Activated CD8-positive, alpha-beta memory T cell treated with anti-CD3 and anti-CD28 coated beads, Interleukin-2, amount 10 ng/mL, durations not matched to agents 7 days and 5 days (primary cell): ENCODE results near the gene COPS9. TPM values are rescaled to one million over a fixed set of nuclear protein-coding genes. Genes with fewer than 3 reads are reported as not detected.
A peak's percentile ranks its signal among the peaks of the same experiment; 100 is the strongest.

Experiments used
- ATAC-seq: fragments of 150-1000 bp; cut with Tn5 transposase; one replicate; pipeline ENCODE4 v1.10.0; 2021; ENCODE audit warnings: moderate library complexity
- CTCF ChIA-PET: fragments of 350-600 bp; sonication (Branson Sonifier 250); formaldehyde crosslinking; loops from one replicate; lab custom pipeline; 2021; ENCODE audit warnings: antibody characterized with exemption; lab: Charles Lee
- DNase-seq: peaks from one replicate; pipeline ENCODE4 v3.0.0-alpha.2; 2020
- H3K27ac Mint-ChIP-seq: one replicate; pipeline ENCODE4 v1.8.0; 2021; ENCODE audit warnings: mild to moderate bottlenecking, mixed read lengths
- H3K27me3 Mint-ChIP-seq: one replicate; pipeline ENCODE4 v1.8.0; 2021; ENCODE audit warnings: mixed read lengths
- H3K36me3 Mint-ChIP-seq: one replicate; pipeline ENCODE4 v1.8.0; 2021; ENCODE audit warnings: mild to moderate bottlenecking, mixed read lengths
- H3K4me1 Mint-ChIP-seq: one replicate; pipeline ENCODE4 v1.8.0; 2021; ENCODE audit warnings: mixed read lengths
- H3K4me3 Mint-ChIP-seq: one replicate; pipeline ENCODE4 v1.8.0; 2021; ENCODE audit warnings: mild to moderate bottlenecking, moderate library complexity, mixed read lengths
- H3K9me3 Mint-ChIP-seq: one replicate; pipeline ENCODE4 v1.8.0; 2022; ENCODE audit warnings: low read depth, mixed read lengths
- total RNA-seq, 2 experiments: library from RNA; stranded (reverse); gene quantifications; one replicate each; pipeline ENCODE4 v1.2.3, GENCODE V29; 2021

The COPS9 gene
- total RNA-seq, 2 experiments from 2014 or later = 80.4 to 112 TPM

DNA sequence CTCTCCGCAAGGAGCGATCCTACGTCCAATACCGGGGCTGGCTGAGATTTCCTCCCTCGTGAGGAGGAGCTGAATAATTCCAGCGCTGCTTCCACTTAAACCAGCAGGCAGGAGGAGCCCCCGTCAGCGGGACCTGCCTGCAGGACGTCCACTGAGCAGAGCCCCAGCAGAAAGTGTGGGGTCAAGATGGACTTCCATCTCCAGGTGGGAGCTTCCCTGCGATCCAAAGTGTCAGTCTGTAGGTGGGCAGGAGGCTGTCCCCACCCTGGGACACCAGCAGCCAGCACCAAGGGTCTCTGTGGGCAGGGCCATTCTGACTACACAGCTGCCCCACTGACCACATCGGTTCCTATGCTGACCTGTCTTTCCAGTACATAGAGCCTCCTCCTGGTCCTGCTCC, 4.8 kb upstream of the COPS9 start:
- H3K27ac Mint-ChIP-seq = no peak overlapping the region
- ATAC-seq (no peak), DNase-seq (no peak)
- peaks cover 4% of the 10 kb centered on the region for H3K4me1 Mint-ChIP-seq
- CTCF ChIA-PET = interaction anchor here (1.1 to 7.0 kb wide), 3 partner anchors 10 to 119 kb away, joined by 3 to 90 read pairs (median 3); no protein-coding TSS in a partner anchor
- no peaks in the 10 kb centered on the region for H3K36me3 Mint-ChIP-seq
- no peak overlapping the region for H3K4me3 Mint-ChIP-seq
- H3K27me3 Mint-ChIP-seq = peaks cover 5% of the 10 kb centered on the region
- H3K9me3 Mint-ChIP-seq = no peaks in the 10 kb centered on the region

- H3K27ac Mint-ChIP-seq = no peak within 1 kb of the TSS
- DNase-seq (no peak), ATAC-seq (no peak)
- no peaks in the 10 kb centered on the region for H3K9me3 Mint-ChIP-seq
- CTCF ChIA-PET = interaction anchor here (7.0 kb wide), 1 partner anchor 81 kb away, joined by 90 read pairs; no protein-coding TSS in a partner anchor
- H3K4me1 Mint-ChIP-seq = peaks cover 6% of the 10 kb centered on the region
- H3K36me3 Mint-ChIP-seq = no peaks in the 10 kb centered on the region
- H3K27me3 Mint-ChIP-seq = peaks cover 5% of the 10 kb centered on the region
- no peak within 1 kb of the TSS for H3K4me3 Mint-ChIP-seq
These were observed 4.4 kb upstream of the COPS9 start, which contains the start of gene OTOS for GRCh38 chr2:240140511-240140910. Gene OTOS, minus strand, starts transcription at chr2:240140658. Its CDS starts 332 bp downstream, at chr2:240140326.

GRCh38 chr2:240139666-240140393, 3.7 kb upstream of the COPS9 start:
- Mint-ChIP-seq H3K27me3 (peaks cover 5% of the 10 kb centered on the region), H3K4me1 (peaks cover 12% of the 10 kb centered on the region), H3K27ac (no peak overlapping the region), H3K36me3 (no peaks in the 10 kb centered on the region), H3K9me3 (no peaks in the 10 kb centered on the region), H3K4me3 (no peak overlapping the region)
- DNase-seq (no peak), ATAC-seq (no peak)
- CTCF ChIA-PET = interaction anchor here (1.0 to 7.0 kb wide), 2 partner anchors 80 to 102 kb away, joined by 3 to 90 read pairs; no protein-coding TSS in a partner anchor

DNA sequence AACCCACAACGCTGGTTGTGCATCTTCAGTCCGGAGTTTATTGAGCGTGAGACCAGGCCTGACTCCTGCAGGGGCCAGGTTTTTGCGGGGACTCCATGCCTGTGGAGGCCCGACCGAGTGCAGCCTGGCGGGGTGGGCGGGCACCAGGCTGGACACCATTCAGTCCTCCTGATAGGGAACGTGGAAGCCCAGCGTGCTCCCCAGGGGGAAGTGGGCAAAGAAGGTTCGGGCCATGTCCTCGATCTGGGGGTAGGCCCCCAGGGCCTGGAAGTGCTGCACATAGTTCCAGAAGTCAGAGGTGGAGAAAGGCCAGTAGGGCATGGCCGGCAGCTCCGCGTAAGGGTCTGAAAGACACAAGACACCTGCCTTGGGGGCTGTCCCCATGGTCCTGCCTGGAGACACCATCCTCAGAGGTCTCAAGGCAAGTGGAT, 2.9 kb upstream of the COPS9 start:
- CTCF ChIA-PET = interaction anchor here (1.0 to 7.0 kb wide), 3 partner anchors 75 to 101 kb away, joined by 3 to 90 read pairs (median 3); no protein-coding TSS in a partner anchor
- Mint-ChIP-seq H3K27me3 (peaks cover 5% of the 10 kb centered on the region), H3K27ac (no peak overlapping the region), H3K9me3 (no peaks in the 10 kb centered on the region), H3K4me1 (peaks cover 20% of the 10 kb centered on the region), H3K36me3 (no peaks in the 10 kb centered on the region), H3K4me3 (no peak overlapping the region)
- DNase-seq = no peak
- no peak for ATAC-seq

DNA sequence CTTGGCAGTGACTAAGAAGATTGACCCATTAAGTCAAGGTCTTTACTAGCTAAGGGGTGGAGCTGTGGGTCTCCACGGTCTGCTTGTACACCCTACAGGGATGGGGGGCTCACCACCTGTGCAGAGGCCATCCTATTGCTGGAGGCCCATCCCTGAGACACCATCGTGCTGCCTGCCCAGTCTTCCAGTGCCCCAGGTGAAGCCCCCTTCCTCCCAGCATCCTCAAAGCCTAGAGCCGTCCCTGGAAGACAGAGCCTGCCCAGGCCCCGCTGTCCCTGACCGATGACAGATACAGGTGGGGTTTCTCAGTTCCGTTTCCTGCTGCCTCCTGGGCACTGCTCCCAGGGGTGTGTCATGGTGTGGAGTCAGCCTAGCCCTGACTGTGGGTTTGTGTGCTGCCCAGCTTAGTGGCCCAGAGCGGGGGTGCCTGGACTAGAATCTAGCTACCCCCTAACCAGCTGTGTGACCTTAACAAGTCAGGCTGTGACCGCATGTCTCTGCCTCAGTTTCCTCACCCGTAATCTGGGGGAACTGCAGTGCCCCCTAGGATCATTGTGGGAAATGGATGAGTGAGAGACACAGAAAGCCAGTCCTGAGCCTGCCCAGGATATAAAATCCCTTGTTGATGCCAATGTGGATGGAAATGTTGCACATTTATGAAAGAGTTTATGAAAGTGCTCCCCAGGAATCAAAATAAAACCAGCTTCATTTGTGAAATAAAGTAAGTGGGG, 2.3 kb upstream of the COPS9 start:
- Mint-ChIP-seq H3K27ac (no peak overlapping the region), H3K27me3 (peaks cover 5% of the 10 kb centered on the region), H3K9me3 (no peaks in the 10 kb centered on the region), H3K4me3 (no peak overlapping the region), H3K4me1 (peaks cover 23% of the 10 kb centered on the region), H3K36me3 (no peaks in the 10 kb centered on the region)
- ATAC-seq = no peak
- DNase-seq = no peak
- CTCF ChIA-PET = interaction anchor here (1.0 to 7.0 kb wide), 3 partner anchors 75 to 100 kb away, joined by 3 to 90 read pairs (median 3); no protein-coding TSS in a partner anchor

- DNase-seq = no peak
- Mint-ChIP-seq H3K4me1 (peaks cover 23% of the 10 kb centered on the region), H3K27ac (no peak overlapping the region), H3K4me3 (no peak overlapping the region), H3K36me3 (peaks cover 2% of the 10 kb centered on the region), H3K9me3 (no peaks in the 10 kb centered on the region), H3K27me3 (peaks cover 5% of the 10 kb centered on the region)
- CTCF ChIA-PET = interaction anchor here (1.3 to 7.0 kb wide), 2 partner anchors 74 to 78 kb away, joined by 3 to 90 read pairs; no protein-coding TSS in a partner anchor
- ATAC-seq = no peak
These were observed 1.6 kb upstream of the COPS9 start for GRCh38 chr2:240137596-240138253.

DNA sequence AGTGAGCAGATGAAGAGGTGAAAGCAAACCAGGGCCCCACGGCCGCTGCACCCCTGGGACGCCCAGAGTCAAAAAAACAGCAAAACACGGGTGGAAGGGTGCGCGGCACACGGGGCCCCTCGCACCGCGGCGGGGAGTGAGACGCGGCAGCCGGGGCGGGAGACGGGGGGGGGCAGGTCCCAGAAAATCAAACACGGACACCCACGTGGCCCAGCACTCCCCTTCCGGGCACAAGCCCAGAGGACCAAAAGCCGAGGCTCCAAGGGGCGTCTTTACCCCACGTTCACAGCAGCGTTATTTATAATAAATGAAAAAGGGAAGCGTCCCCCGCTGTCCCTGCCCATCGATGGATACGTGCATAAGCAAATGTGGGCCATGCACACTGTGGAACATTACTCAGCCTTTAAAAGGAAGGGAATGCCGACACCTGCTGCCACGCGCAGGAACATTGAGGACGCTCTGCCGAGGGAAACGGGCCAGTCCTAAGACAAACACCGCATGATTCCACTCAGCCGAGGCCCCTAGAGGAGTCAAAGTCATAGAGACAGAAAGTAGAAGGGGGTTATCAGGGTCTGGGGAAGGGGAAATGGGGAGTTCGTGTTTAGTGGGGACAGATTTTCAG, 677 bp upstream of the COPS9 start:
- peak; percentile 28 for ATAC-seq
- peaks cover 5% of the 10 kb centered on the region for H3K36me3 Mint-ChIP-seq
- H3K4me3 Mint-ChIP-seq = peak overlapping the region; percentile 91
- peaks cover 2% of the 10 kb centered on the region for H3K27me3 Mint-ChIP-seq
- DNase-seq = no peak
- H3K27ac Mint-ChIP-seq = peak overlapping the region; percentile 50
- CTCF ChIA-PET = no interaction called here
- no peaks in the 10 kb centered on the region for H3K9me3 Mint-ChIP-seq
- H3K4me1 Mint-ChIP-seq = peaks cover 23% of the 10 kb centered on the region

- Mint-ChIP-seq H3K27me3 (no peaks in the 10 kb centered on the region), H3K27ac (peak overlapping the region; percentile 77), H3K4me1 (peaks cover 23% of the 10 kb centered on the region), H3K9me3 (no peaks in the 10 kb centered on the region), H3K4me3 (peak overlapping the region; percentile 91), H3K36me3 (peaks cover 9% of the 10 kb centered on the region)
- no peak for DNase-seq
- CTCF ChIA-PET = interaction anchor here (0.9 kb wide), 1 partner anchor 8 kb away, joined by 3 read pairs; no protein-coding TSS in a partner anchor
- peak; percentile 20 for ATAC-seq
These were observed 446 bp downstream of the COPS9 start for GRCh38 chr2:240135706-240136012.

GRCh38 chr2:240134956-240135520, 1.1 kb downstream of the COPS9 start:
- Mint-ChIP-seq H3K36me3 (peaks cover 11% of the 10 kb centered on the region), H3K27me3 (no peaks in the 10 kb centered on the region), H3K4me3 (peak overlapping the region; percentile 91), H3K9me3 (no peaks in the 10 kb centered on the region), H3K27ac (peak overlapping the region; percentile 77), H3K4me1 (peaks cover 23% of the 10 kb centered on the region)
- DNase-seq = no peak
- CTCF ChIA-PET = interaction anchor here (0.9 kb wide), 1 partner anchor 9 kb away, joined by 3 read pairs; no protein-coding TSS in a partner anchor
- no peak for ATAC-seq

DNA sequence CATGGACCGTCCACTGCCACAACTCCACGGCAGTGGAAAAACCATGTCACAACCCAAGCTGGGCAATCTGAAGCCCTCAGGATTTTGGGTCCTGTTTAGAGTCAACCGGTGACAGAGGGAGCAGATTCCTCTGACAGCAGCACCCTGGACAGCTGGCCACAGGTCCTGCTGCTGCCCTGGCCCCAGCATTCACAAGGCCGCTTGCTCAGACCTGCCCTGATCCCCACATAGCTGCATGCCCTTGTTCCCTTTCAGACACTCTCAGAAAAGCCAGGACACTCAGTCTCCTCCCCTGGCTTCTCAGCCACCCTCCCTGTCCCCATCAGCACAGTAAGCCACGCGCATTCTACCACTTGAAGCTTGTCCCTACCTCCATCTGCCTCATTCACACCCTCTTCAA, 1.6 kb downstream of the COPS9 start:
- Mint-ChIP-seq H3K27me3 (no peaks in the 10 kb centered on the region), H3K27ac (no peak overlapping the region)

DNA sequence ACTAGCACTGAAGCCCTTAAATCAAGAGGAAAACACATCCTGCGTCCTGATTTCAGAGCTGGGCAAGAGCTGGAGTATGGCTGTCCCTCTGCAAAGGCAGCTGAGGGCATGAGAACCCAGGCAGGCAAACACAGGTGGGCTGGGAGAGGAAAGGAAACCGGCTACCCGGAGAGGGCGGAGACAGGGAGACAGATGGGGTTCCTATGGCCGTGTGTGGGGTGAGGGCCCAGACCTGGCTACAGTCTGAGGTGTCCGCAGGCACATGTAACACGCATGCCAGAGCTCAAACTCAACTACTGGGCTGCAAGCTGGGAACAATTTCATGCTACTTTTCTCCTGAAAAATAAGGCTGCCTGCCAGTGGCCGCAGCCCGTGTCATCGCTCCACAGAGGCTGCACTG, 2.7 kb downstream of the COPS9 start:
- H3K4me3 Mint-ChIP-seq = no peak overlapping the region
- peaks cover 12% of the 10 kb centered on the region for H3K36me3 Mint-ChIP-seq
- H3K9me3 Mint-ChIP-seq = no peaks in the 10 kb centered on the region
- ATAC-seq = no peak
- peaks cover 23% of the 10 kb centered on the region for H3K4me1 Mint-ChIP-seq
- no peaks in the 10 kb centered on the region for H3K27me3 Mint-ChIP-seq
- CTCF ChIA-PET = interaction anchor here (1.3 kb wide), 1 partner anchor 113 kb away, joined by 3 read pairs; no protein-coding TSS in a partner anchor
- H3K27ac Mint-ChIP-seq = no peak overlapping the region
- no peak for DNase-seq

More for the DNA sequence above, 1.6 kb downstream of the COPS9 start:
- H3K4me3 Mint-ChIP-seq = peak overlapping the region; percentile 91
- DNase-seq (no peak), ATAC-seq (no peak)
- CTCF ChIA-PET = no interaction called here
- H3K36me3 Mint-ChIP-seq = peaks cover 12% of the 10 kb centered on the region
- peaks cover 23% of the 10 kb centered on the region for H3K4me1 Mint-ChIP-seq
- H3K9me3 Mint-ChIP-seq = no peaks in the 10 kb centered on the region

- CTCF ChIA-PET = interaction anchor here (1.3 kb wide), 1 partner anchor 112 kb away, joined by 3 read pairs; no protein-coding TSS in a partner anchor
- Mint-ChIP-seq H3K4me3 (no peak overlapping the region), H3K27me3 (no peaks in the 10 kb centered on the region), H3K27ac (no peak overlapping the region), H3K4me1 (peaks cover 23% of the 10 kb centered on the region), H3K36me3 (peaks cover 13% of the 10 kb centered on the region), H3K9me3 (no peaks in the 10 kb centered on the region)
- ATAC-seq (no peak), DNase-seq (no peak)
These were observed 3.5 kb downstream of the COPS9 start for GRCh38 chr2:240132651-240132980.
